ENCODE data around the gene SUGCT. TPM values are rescaled to one million over a fixed set of nuclear protein-coding genes. Genes with fewer than 3 reads are reported as not detected.

The SUGCT gene
- total RNA-seq, 1 experiment from 2014 or later = 4.6 TPM

- no peak overlapping the region for H3K27ac Mint-ChIP-seq
- peaks cover 4% of the 10 kb centered on the region; the same call in 1 of the 2 replicates for H3K27me3 Mint-ChIP-seq (ENCODE audit: low read depth)
- CTCF ChIA-PET = interaction anchor here (1.3 kb wide), 1 partner anchor 990 kb away, joined by 3 read pairs; no protein-coding TSS in a partner anchor
- H3K4me3 Mint-ChIP-seq = no peak overlapping the region
- ATAC-seq (no peak), DNase-seq (ENCODE audit: low spot score) (no peak)
- POLR2A ChIA-PET = interaction anchor here (0.7 kb wide), 1 partner anchor 28 kb away, joined by 3 read pairs; no protein-coding TSS in a partner anchor
- peaks cover 4% of the 10 kb centered on the region; the same call in 1 of the 2 replicates for H3K36me3 Mint-ChIP-seq
- TF ChIP-seq TCF7 (CRISPR knock-in tag; IDR thresholded peaks at IDR 0.05; ENCODE audit: low read depth) (no peak), NR3C1 (CRISPR knock-in tag; conservative IDR thresholded peaks at IDR 0.05; ENCODE audit: low read depth) (no peak), SMAD4 (CRISPR knock-in tag; IDR thresholded peaks at IDR 0.05) (no peak), PRDM15 (CRISPR knock-in tag; IDR thresholded peaks at IDR 0.05) (no peak), ERG (CRISPR knock-in tag; IDR thresholded peaks at IDR 0.05) (no peak), ETV6 (CRISPR knock-in tag; IDR thresholded peaks at IDR 0.05) (no peak), SP1 (CRISPR knock-in tag; conservative IDR thresholded peaks at IDR 0.05) (no peak), ATF1 (CRISPR knock-in tag; IDR thresholded peaks at IDR 0.05) (no peak), CBFB (CRISPR knock-in tag; IDR thresholded peaks at IDR 0.05; ENCODE audit: low read depth) (no peak), ZBTB21 (CRISPR knock-in tag; IDR thresholded peaks at IDR 0.05; ENCODE audit: borderline replicate concordance) (no peak)
- TF ChIP-seq, protein P1, sequence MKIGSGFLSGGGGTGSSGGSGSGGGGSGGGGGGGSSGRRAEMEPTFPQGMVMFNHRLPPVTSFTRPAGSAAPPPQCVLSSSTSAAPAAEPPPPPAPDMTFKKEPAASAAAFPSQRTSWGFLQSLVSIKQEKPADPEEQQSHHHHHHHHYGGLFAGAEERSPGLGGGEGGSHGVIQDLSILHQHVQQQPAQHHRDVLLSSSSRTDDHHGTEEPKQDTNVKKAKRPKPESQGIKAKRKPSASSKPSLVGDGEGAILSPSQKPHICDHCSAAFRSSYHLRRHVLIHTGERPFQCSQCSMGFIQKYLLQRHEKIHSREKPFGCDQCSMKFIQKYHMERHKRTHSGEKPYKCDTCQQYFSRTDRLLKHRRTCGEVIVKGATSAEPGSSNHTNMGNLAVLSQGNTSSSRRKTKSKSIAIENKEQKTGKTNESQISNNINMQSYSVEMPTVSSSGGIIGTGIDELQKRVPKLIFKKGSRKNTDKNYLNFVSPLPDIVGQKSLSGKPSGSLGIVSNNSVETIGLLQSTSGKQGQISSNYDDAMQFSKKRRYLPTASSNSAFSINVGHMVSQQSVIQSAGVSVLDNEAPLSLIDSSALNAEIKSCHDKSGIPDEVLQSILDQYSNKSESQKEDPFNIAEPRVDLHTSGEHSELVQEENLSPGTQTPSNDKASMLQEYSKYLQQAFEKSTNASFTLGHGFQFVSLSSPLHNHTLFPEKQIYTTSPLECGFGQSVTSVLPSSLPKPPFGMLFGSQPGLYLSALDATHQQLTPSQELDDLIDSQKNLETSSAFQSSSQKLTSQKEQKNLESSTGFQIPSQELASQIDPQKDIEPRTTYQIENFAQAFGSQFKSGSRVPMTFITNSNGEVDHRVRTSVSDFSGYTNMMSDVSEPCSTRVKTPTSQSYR (CRISPR knock-in tag; IDR thresholded peaks at IDR 0.05) = no peak
- TF ChIP-seq, protein P2, sequence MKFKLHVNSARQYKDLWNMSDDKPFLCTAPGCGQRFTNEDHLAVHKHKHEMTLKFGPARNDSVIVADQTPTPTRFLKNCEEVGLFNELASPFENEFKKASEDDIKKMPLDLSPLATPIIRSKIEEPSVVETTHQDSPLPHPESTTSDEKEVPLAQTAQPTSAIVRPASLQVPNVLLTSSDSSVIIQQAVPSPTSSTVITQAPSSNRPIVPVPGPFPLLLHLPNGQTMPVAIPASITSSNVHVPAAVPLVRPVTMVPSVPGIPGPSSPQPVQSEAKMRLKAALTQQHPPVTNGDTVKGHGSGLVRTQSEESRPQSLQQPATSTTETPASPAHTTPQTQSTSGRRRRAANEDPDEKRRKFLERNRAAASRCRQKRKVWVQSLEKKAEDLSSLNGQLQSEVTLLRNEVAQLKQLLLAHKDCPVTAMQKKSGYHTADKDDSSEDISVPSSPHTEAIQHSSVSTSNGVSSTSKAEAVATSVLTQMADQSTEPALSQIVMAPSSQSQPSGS (CRISPR knock-in tag; IDR thresholded peaks at IDR 0.05; ENCODE audit: borderline replicate concordance, low read depth) = no peak
- H3K4me1 Mint-ChIP-seq = peaks cover 37% of the 10 kb centered on the region
- H3K9me3 Mint-ChIP-seq = peaks cover 4% of the 10 kb centered on the region; the same call in 1 of the 2 replicates
Observed at GRCh38 chr7:40721342-40721949, 586.6 kb downstream of the SUGCT start.

DNA sequence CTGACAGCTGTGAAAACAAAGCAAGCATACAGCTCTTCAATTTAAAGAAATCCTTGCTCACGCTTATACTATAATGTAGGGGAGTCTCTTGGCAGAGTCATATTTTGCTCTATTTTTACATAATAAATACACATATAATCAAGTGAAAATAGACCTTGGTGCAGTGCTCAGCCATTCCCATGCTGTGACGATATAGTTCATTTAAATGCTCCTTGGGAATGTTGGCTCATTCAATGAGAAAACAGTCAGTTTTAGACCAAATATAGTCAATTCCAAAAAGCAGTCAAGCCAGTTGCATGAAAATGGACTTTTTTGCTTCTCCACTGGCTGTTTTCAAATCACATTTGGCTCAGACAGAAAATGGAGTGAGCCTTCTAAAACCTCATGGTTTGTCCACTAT is 587.4 kb downstream of the SUGCT start:
- DNase-seq (ENCODE audit: low spot score) (no peak), ATAC-seq (no peak)
- Mint-ChIP-seq H3K27ac (no peak overlapping the region), H3K9me3 (peaks cover 4% of the 10 kb centered on the region; the same call in 1 of the 2 replicates), H3K4me1 (peaks cover 34% of the 10 kb centered on the region), H3K27me3 (ENCODE audit: low read depth) (peaks cover 4% of the 10 kb centered on the region; the same call in 1 of the 2 replicates), H3K36me3 (peaks cover 4% of the 10 kb centered on the region; the same call in 1 of the 2 replicates), H3K4me3 (no peak overlapping the region)
- ChIA-PET POLR2A (no interaction called here), CTCF (interaction anchor here (1.3 kb wide), 1 partner anchor 989 kb away, joined by 3 read pairs; no protein-coding TSS in a partner anchor)
- no peak for TF ChIP-seq USF2 (CRISPR knock-in tag; IDR thresholded peaks at IDR 0.05)
- TF ChIP-seq SP1 (CRISPR knock-in tag; conservative IDR thresholded peaks at IDR 0.05) = no peak
- TF ChIP-seq, protein P3, sequence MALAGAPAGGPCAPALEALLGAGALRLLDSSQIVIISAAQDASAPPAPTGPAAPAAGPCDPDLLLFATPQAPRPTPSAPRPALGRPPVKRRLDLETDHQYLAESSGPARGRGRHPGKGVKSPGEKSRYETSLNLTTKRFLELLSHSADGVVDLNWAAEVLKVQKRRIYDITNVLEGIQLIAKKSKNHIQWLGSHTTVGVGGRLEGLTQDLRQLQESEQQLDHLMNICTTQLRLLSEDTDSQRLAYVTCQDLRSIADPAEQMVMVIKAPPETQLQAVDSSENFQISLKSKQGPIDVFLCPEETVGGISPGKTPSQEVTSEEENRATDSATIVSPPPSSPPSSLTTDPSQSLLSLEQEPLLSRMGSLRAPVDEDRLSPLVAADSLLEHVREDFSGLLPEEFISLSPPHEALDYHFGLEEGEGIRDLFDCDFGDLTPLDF (CRISPR knock-in tag; IDR thresholded peaks at IDR 0.05) = no peak
- no peak for TF ChIP-seq ZNF317 (CRISPR knock-in tag; IDR thresholded peaks at IDR 0.05; ENCODE audit: borderline replicate concordance, low read depth)
